NCI-H2107 treated with DMSO at 0.1 percent for 48 hours (cell line): Measurements from ENCODE around the gene XCR1.
"Not testable (repeated sequence)": the region's sequence is repeated elsewhere in the genome, so short reads cannot be mapped to it uniquely, and the experiment has no call there.

Experiments
- DNase-seq: peaks from one replicate; lab custom pipeline; 2025; ENCODE audit not compliant: unreplicated experiment; lab: John Stamatoyannopoulos, UW

XCR1 gene

DNA sequence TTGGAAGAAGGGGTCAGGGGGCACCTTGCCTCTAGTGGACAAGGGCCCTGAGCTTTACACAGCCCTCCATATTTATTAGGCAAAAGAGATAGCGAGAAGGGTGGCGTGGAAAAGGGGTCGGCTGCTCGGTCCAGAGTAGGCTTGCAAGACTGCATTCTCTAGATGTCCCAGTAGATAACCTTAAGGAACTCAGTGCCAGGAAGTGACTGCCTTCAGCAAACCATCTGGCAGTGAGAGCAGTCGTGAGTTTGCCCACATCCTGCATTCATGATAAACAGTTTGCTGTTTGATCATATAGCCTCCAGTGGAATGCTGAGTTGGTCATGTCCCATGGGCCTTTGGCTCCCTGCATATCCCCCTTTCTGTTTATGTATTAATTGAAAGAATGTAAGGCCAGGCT, 18.9 kb upstream of the XCR1 start:
- DNase-seq = not testable (repeated sequence)

DNA sequence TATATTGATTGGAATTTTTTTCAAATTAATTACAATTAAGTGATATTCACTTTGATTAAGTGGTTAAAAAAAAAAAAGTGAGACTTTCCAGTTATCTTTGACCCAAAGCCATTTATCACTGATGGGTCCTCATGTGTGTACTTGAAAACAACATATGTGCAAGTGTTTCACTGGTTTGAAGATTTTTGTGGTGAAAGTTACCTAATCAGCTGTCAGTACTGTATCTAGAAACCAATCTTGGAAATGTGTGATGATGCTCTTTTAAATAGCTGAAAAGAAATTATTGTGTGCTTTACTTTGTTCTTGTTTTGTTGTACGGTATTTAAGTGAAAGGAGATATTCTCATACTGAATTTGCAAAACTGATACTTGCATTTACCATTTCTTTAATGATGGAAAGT, 11.6 kb upstream of the XCR1 start:
- no peak for DNase-seq

GRCh38 chr3:46038071-46038470, 10.8 kb upstream of the XCR1 start:
- DNase-seq = not testable (repeated sequence)

GRCh38 chr3:46036191-46036590, 8.9 kb upstream of the XCR1 start:
- DNase-seq = no peak

- no peak for DNase-seq
These were observed 4.5 kb upstream of the XCR1 start for GRCh38 chr3:46031747-46032146.

GRCh38 chr3:46031269-46031668, 4.0 kb upstream of the XCR1 start:
- no peak for DNase-seq

DNA sequence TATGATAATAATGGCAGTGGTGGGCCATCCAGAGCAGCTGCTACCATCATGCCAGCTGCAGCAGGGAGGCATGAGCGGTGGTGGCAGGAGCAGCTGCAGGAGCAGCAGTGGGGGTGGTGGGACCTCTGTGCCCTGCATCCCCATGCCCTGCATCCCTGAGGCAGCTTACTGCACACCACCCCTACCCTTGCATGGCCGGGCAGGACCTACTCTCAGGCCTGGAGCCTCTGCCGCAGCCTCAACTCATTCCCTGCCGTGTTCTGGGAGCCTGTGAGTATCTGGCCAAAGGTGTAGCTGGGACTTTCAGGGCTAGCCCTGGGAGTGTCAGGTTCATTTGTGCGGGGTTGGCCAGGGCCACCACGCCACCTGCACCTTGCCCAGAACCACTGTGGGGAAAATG, 3.3 kb upstream of the XCR1 start:
- DNase-seq = no peak

DNA sequence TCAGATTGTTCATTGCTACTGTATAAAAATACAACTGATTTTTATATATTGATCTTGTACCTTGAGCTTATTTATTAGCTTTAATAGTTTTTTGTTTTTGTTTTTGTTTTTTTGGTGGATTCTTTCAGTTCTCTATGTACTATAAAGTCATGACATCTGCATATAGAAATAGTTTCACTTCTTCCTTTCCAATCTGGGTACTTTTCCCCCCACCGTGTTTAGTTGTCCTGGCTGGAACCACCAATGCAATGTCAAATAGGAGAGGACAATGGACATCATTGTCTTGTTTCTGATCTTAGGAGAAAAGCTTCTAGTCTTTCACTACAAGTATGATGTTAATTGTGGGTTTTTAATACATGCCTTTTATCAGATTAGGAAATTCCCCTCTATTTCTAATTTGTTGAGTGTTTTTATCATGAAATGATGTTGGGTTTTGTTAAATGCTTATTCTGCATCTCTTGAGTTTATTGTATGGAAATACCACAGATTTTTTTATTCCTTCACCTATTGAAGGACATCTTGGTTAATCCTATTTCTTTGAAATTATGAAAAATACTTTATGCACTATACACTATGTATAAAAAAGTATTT, 2.8 kb upstream of the XCR1 start:
- no peak for DNase-seq

DNA sequence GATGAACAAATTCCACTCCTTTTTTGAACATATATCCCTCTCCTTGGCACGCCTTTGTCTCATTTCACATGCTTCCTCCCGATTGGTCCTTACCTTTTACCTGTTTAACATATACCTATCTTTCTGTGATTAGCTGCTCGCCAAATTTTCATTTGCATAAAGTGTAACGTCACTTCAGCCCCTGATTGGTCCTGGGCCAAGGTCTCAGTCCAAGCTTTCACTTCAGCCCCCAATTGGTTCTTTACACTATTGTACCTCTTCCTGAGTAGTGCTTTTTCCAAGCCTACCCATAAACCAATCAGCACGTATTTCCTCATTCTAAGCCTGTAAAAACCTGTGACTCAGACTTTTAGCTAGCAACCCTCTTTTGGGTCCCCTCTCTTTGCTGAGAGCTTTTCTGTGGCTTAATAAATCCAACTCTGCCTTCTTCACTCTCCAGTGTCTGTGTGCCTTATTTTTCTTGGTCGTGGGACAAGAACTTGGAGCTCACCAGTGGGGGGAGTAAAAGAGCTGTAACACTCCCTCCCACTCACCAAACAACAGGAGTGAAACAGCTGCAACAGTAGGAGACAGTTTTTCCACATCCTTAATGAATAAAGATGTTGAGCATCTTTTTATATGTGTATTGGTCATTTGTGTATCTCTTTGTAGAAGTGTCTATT, 584 bp upstream of the XCR1 start:
- DNase-seq = no peak

- no peak for DNase-seq
These were observed 2.1 kb downstream of the XCR1 start for GRCh38 chr3:46025139-46025538.

DNA sequence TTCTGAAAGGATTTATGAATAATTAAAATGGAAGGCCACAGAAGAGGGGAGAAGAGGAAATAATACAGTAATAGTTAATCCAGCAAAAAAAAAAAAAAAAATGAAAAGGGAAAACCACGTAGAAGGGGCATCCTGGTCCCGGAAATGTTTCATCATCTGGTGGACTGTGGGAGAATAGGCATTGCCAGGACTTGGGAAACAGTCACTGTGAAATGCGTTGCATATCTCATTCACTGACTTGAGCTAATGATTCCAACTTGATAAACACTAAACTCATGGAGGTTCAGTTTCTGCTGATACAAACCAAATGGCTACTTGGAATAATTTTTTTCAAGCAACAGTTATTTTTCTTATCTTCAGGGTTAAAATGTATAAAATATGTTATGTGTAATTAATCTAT, 3.2 kb downstream of the XCR1 start:
- DNase-seq = no peak

DNA sequence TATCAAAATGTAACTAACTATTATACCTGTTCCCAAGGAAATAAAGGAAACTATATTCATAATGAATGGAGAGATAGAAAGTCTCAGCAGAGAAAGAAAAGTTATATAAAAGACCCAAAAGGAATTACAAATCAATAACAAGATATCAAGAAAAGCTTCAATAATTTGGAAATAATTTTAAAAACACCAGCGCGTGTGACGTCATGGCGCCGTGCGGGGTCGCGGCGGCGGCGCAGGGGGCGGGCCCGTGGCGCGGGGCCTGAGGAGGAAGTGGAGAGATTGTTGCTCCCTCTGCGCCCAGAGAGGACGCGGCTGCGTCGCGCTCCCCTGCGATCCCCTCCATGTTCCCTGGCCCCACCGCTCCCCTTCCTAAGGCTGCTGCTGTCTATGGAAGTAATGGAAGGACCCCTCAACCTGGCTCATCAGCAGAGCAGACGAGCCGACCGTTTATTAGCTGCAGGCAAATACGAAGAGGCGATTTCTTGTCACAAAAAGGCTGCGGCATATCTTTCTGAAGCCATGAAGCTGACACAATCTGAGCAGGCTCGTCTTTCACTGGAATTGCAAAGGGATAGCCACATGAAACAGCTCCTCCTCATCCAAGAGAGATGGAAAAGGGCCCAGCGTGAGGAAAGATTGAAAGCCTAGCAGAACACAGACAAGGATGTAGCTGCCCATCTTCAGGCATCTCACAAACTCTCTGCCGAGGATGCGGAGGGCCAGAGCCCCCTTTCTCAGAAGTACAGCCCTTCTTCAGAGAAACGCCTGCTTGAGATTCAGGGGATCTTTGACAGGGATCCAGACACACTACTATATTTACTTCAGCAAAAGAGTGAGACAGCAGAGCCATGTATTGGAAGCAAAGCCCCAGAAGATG, 4.1 kb downstream of the XCR1 start:
- DNase-seq = no peak

DNA sequence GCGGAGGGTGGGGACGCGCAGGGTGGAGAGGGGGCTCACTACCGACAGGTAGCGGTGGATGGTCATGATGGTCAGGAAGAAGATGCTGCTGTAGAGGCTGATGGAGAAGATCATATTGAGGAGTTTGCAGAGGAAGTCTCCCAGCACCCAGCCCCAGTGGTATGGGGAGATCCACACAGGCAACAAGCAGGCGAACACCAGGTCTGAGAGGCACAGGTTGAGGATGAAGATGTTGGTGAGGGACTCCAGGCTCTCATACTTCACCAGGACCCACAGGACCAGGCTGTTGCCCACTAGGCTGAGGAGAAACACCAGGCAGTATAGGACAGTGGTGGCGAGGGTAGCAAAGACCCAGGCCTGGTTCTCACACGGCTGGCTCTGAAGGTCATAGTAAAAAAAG, 5.8 kb downstream of the XCR1 start:
- DNase-seq = no peak

DNA sequence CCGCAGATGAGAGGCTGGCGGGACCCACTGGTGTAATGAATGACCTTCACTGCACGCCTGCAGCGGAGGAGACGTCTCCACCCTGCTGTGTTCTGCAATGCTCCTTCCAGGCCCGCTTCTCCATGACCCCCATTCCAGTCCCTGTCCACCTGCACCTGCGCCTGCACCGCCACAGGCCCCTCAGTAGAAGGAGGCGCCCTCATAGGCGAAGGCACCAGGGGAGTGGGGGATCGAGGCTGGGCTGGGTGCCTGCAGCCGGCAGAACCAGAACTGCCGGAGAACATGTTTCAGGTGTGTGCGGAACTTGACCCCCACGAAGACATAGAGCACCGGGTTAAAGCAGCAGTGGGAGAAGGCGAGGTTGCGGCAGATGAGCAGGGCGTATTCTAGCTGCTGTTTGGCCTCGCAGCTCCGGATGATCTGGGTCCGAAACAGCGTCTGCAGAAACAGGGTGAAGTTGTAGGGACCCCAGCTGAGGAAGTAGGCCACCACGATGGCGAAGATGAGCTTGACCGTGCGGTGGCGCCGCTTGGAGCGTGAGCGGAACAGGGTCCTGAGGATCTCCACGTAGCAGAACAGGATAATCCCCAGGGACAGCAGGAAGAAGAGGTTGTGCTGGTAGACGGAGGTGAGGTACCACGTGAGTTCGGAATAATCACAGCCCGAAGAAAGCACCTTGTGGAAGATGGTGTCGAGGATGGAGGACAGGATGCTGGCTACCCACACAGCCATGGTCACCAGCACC, 6.3 kb downstream of the XCR1 start:
- DNase-seq = no peak

DNA sequence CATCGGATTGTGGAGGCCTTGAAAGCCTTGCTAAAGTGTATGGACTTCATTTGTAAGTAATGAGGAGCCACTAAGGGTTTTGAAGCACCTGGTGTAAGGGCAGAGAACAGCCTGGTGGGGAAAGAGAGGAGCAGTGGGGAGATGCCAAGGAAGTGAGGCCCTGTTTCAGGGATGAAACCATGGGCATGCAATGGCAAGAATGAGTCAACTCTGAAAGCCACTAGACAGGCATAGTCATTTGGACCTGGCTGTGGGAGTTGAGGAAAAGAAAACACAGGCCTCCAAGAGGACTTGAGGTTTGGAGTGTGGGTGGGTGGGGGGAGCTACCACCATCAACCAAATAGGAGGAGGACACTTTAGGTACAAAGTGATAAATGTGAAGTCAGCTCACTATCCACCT, 7.6 kb downstream of the XCR1 start:
- DNase-seq = no peak

DNA sequence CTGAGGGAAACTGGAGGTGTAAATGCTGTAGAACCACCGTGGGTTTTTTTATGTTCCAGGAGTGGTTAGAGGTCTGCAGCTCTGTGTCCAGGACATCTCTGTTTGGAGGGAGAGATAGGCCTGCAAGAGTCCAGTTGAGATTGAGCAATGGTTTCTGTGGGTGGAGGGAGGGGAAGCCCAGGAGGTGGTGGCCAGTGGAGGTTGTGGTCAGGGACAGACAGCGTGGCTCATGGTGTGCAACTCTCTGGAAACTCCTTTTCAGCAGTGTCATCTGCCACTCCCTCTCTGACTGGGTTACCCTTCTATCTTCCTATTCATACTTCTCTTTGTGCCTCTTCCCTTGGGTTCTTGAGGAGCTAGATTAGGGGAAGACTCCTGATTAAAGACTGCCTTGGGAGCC, 9.6 kb downstream of the XCR1 start:
- no peak for DNase-seq

GRCh38 chr3:46013316-46014094, 13.8 kb downstream of the XCR1 start:
- no peak for DNase-seq

GRCh38 chr3:46012246-46012645, 15.0 kb downstream of the XCR1 start:
- no peak for DNase-seq

GRCh38 chr3:46010519-46011113, 16.7 kb downstream of the XCR1 start:
- no peak for DNase-seq

- no peak for DNase-seq
These were observed 19.2 kb downstream of the XCR1 start for GRCh38 chr3:46008058-46008457.
